Tibial nerve (tissue), 4 donors: ENCODE data around the gene ANKHD1.

Experiments
- EP300 ChIP-seq, 2 donors: sonication (generic); formaldehyde crosslinking; IDR thresholded peaks; one replicate each; pipeline ENCODE4 v1.6.1; 2017; ENCODE audit warnings: antibody characterized with exemption in 2 of 2, mild to moderate bottlenecking in 1 of 2
- POLR2A ChIP-seq, 2 donors: fragments of 450-650 bp; IDR thresholded peaks; one replicate each; pipeline ENCODE4 v1.6.1; 2017; ENCODE audit warnings: antibody characterized with exemption in 2 of 2, mild to moderate bottlenecking in 2 of 2, moderate library complexity in 2 of 2
- TF ChIP-seq, protein P1 (sequence below), 5 experiments: fragments of 200-600 bp in 3 of 5; fragments of 450-650 bp in 2 of 5; sonication (generic) in 3 of 5; IDR thresholded peaks; one replicate each; pipeline ENCODE4 v1.5.1; 2016 to 2019; ENCODE audit warnings: antibody characterized with exemption in 5 of 5, mild to moderate bottlenecking in 3 of 5, moderate library complexity in 2 of 5

DNA sequence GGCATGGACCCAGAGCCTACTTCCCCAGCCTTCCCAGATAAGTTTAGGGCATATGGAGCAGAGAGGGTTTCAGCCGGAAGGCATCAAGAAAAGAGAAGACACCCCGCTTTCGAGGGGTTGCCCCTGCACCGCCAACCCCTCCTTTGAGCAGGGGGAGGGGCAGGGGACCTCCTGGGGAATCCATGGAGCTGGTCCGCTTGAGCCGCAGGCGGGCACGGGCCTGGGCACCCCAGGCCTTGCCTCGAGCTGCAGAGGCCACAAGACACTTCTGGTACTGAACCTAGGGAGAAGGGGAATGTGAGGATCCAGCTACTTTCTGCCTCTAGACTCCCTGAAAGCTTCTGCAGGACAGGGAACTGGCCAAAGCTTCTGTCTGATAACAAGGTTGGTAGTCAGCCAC lies 156.9 kb downstream of the ANKHD1 start:
- TF ChIP-seq POLR2A (IDR thresholded peaks at IDR 0.05), result no peak
- TF ChIP-seq, protein P1, sequence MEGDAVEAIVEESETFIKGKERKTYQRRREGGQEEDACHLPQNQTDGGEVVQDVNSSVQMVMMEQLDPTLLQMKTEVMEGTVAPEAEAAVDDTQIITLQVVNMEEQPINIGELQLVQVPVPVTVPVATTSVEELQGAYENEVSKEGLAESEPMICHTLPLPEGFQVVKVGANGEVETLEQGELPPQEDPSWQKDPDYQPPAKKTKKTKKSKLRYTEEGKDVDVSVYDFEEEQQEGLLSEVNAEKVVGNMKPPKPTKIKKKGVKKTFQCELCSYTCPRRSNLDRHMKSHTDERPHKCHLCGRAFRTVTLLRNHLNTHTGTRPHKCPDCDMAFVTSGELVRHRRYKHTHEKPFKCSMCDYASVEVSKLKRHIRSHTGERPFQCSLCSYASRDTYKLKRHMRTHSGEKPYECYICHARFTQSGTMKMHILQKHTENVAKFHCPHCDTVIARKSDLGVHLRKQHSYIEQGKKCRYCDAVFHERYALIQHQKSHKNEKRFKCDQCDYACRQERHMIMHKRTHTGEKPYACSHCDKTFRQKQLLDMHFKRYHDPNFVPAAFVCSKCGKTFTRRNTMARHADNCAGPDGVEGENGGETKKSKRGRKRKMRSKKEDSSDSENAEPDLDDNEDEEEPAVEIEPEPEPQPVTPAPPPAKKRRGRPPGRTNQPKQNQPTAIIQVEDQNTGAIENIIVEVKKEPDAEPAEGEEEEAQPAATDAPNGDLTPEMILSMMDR (IDR thresholded peaks at IDR 0.05), result no peak
- no peak for TF ChIP-seq EP300 (IDR thresholded peaks at IDR 0.05)
